ENCODE data around the gene ZNF32.

ZNF32 gene

GRCh38 chr10:43676331-43676730, 27.6 kb upstream of the ZNF32 start:
- TF ChIP-seq, protein P1, sequence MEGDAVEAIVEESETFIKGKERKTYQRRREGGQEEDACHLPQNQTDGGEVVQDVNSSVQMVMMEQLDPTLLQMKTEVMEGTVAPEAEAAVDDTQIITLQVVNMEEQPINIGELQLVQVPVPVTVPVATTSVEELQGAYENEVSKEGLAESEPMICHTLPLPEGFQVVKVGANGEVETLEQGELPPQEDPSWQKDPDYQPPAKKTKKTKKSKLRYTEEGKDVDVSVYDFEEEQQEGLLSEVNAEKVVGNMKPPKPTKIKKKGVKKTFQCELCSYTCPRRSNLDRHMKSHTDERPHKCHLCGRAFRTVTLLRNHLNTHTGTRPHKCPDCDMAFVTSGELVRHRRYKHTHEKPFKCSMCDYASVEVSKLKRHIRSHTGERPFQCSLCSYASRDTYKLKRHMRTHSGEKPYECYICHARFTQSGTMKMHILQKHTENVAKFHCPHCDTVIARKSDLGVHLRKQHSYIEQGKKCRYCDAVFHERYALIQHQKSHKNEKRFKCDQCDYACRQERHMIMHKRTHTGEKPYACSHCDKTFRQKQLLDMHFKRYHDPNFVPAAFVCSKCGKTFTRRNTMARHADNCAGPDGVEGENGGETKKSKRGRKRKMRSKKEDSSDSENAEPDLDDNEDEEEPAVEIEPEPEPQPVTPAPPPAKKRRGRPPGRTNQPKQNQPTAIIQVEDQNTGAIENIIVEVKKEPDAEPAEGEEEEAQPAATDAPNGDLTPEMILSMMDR (IDR thresholded peaks at IDR 0.05; ENCODE audit: low read depth, low read length): no peak
- DNase-seq (ENCODE audit: low read depth in 2 of 2): no peak
- H3K4me3 ChIP-seq (replicated peaks in 1 of 2; ENCODE audit: low read depth in 2 of 2, low read length in 2 of 2): no peak overlapping the region

- TF ChIP-seq, protein P1 (IDR thresholded peaks at IDR 0.05; ENCODE audit: low read depth, low read length): no peak
- DNase-seq (ENCODE audit: low read depth in 2 of 2): peak in 1 of 2 donors; percentile 16
- no peak overlapping the region for H3K4me3 ChIP-seq (replicated peaks in 1 of 2; ENCODE audit: low read depth in 2 of 2, low read length in 2 of 2)
Measured at GRCh38 chr10:43674553-43675210, 26.0 kb upstream of the ZNF32 start.

- TF ChIP-seq, protein P1 (IDR thresholded peaks at IDR 0.05; ENCODE audit: low read depth, low read length): no peak
- DNase-seq (ENCODE audit: low read depth in 2 of 2): no peak
Measured at GRCh38 chr10:43673471-43673870, 24.8 kb upstream of the ZNF32 start.

DNA sequence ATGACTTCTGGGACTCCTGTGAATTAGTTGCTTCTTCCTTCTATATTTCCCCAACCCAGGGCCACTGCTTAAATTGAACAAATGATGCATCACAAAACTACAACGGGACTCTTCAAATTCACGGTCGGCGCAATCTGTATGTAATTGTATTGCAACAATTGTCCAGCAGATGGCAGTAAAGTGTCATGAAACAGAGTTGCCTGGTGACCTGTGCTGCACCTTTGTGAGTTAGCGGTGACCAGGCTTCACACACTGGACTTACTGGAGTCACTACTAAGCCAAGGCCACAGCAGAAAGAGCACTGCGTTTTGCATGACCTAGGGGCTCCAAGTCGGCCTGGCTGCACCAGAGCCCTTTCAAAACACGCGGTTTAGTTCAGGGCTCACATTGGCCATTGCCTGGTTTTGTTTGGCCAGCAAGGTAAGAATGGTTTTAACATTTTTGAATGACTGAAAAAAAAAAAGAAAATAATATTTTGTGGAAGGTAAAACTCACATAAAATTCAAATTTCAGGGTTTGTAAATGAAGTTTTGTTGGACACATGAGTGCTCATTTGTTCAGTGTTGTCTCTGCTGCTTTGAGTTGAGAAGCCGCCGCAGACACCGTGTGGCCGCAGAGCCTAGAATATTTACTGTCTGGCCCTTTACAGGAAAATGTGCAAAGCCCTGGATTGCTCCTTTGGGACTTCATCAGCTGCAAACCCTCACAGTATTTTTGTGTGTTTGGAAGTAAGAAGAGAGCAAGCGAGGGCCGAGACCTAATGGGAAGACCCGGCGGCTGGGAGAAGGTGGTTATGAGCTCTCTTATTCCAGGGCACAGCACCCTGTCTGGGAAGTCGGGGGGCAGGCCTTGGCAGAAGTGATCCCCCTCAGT, 23.2 kb upstream of the ZNF32 start:
- H3K4me3 ChIP-seq (replicated peaks in 1 of 2; ENCODE audit: low read depth in 2 of 2, low read length in 2 of 2): no peak overlapping the region

More at GRCh38 chr10:43673471-43673870, 24.8 kb upstream of the ZNF32 start:
- H3K4me3 ChIP-seq (replicated peaks in 1 of 2; ENCODE audit: low read depth in 2 of 2, low read length in 2 of 2): no peak overlapping the region

GRCh38 chr10:43669386-43669785, 20.7 kb upstream of the ZNF32 start:
- TF ChIP-seq, protein P1 (IDR thresholded peaks at IDR 0.05; ENCODE audit: low read depth, low read length): no peak
- no peak for DNase-seq (ENCODE audit: low read depth in 2 of 2)
- H3K4me3 ChIP-seq (replicated peaks in 1 of 2; ENCODE audit: low read depth in 2 of 2, low read length in 2 of 2): no peak overlapping the region

More for the DNA sequence above, 23.2 kb upstream of the ZNF32 start:
- DNase-seq (ENCODE audit: low read depth in 2 of 2): peak; percentile 85 to 87
- TF ChIP-seq, protein P1 (IDR thresholded peaks at IDR 0.05; ENCODE audit: low read depth, low read length): peak; percentile 57

DNA sequence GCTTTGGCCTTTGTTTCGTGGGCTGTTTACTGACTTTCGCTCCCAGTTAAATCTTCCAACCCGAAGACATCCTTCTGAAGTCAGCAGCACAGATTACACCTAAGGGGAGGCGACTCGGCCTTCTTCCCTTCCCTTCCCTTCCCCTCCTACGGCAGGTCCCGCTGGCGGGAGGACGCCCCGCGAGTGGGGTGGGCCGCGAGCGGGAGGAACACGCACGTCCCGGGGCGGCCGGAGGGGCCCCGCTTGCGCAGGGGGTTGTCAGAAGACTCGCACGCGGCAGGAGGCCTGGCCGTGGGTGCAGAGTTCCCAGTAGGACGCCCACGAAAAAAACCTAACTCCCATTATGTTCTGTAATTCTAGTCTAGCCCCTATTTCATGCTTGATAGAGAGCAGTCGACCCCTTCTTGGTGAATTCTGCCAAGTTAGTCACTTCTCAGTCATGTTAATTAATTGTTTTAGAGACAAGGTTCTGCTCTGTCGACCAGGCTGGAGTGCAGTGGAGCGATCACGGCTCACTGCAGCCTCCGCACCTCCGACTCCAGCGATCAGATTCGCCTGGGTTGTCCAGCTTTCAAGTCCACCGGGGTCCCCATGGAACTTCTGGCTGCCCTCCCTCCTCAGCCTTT, 19.2 kb upstream of the ZNF32 start:
- H3K4me3 ChIP-seq (replicated peaks in 1 of 2; ENCODE audit: low read depth in 2 of 2, low read length in 2 of 2): no peak overlapping the region
- no peak for DNase-seq (ENCODE audit: low read depth in 2 of 2)
- TF ChIP-seq, protein P1 (IDR thresholded peaks at IDR 0.05; ENCODE audit: low read depth, low read length): no peak
